GM21576 (cell line): Measurements from ENCODE around the gene OR2AJ1.

ENCODE experiments used
- ATAC-seq: cut with Tn5 transposase; IDR thresholded peaks from one replicate; pipeline ENCODE4 v1.9.1; 2021; ENCODE audit warnings: mild to moderate bottlenecking, moderate library complexity; ENCODE audit not compliant: unreplicated experiment

Gene OR2AJ1

DNA sequence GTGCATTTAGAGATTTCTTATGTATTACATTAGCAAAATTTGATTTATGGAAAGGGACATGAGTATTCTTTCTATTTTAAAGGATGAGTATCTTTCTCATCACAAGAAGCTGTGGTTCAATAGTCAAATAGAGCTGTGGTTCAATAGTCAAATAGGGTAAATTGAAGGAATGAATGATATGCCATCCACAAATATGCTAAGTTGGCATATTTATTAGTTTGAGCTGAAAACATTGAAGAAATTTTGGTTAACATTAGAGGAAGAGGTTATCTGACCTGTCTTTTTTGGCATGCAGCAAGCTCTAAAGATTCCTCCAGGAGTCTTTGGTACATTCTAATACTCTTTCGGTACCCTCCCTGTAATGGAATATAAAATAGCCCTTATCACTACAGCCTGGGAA is 28.7 kb downstream of the OR2AJ1 start:
- ATAC-seq: no peak

DNA sequence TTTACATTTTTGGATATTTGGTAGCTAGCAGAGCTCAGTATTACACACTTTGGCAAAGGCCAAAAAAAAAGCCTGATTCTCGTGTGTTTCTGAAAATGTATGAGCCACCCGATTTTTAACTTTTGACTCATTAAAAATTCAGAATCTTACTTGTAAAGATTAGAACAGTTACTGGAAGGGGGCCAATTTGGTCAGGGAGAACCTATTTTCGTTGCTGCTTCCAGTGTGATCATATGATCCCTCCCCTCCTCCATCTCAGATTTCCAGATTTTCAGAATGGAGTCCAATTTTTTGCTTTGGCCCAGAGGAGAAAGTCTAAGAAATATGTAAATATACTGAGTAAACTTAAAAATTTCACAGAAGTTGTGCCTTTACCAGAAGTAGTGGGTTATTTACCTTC is 37.1 kb downstream of the OR2AJ1 start:
- ATAC-seq: no peak

DNA sequence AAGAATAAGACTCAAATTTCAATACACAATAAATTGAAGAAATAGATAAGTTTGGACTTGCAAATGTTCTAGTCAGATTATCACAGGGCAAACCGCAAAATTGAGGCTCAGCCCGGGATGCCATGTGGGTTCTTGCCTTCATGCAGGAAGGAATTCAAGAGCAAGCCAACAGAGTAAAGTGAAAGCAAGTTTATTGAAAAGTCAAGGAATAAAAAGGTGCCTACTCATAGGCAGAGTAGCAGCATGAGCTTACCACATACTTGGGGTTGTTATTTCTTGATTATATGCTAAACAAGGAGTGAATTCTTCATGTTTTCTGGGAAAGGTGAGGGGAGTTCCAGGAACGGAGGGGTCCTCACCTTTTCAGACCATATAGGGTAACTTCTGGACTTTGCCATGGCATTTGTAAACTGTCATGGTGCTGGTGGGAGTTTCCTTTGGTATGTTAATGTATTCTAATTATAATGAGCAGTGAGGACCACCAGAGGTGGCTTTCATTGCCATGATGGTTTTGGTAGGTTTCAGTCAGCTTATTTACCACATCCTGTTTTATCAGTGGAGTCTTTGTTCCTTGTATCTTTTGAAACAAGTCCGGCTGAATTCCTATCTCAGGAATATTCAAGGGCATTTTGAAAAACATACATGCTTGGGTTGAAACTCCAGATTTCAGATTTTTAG is 38.4 kb downstream of the OR2AJ1 start:
- ATAC-seq: no peak

DNA sequence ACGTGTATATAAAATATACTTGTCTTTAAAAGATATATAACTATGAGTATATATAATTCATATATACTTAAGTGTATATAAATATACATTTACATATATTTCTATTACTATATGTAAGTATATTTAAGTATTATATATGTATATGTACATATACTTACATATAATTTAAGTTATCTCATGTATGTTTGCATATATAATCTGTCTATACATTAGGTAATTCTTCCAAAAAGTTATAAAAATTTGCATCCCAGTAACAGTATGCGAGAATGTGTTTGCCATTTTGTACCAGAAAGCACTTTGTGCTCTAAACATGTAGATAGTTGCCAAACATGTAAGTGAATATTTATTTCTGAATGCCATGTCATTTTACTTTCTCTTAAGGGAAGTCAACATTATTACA is 40.2 kb downstream of the OR2AJ1 start, which contains the start of gene OR2AK2:
Gene OR2AK2 (plus strand): TSS at position 301 of the 400 bp plus-strand sequence. CDS start 144 bp downstream, outside the sequence.
- ATAC-seq: no peak

DNA sequence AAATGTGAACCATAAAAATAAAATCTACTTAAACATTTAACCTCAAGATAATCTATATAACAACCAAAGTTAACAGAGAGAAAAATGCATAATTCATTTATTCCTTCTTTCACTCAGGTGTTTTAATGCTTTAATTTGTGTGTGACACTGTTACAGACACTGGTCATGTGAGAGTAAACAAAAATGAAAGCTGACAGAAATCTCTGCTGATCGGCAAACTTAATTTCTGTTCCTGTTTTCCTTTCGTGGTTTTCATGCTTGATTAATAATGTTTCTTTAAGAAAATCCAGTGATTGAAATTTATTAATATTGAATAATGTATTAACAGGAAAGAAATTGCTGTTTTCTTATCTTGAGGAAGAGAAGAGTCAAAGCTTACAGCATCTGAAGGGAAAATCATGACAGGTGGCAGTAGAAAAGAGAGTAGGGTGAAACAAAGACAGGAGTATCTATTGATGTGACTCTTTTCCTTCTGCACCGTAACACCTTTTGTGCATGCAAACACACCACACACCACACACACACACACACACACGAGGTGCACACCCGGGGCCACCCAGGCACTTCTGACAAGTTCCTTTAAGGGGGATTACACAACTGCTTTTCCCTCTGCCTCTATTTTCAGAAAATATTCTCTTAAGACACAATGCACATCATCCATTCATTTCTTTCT is 42.0 kb downstream of the OR2AJ1 start:
- peak; percentile 86 for ATAC-seq
